HG02943 (cell line): ENCODE data around the gene CDKN2B-AS1.
"Not testable (repeated sequence)": the region's sequence is repeated elsewhere in the genome, so short reads cannot be mapped to it uniquely, and the experiment has no call there.

Experiments used
- ATAC-seq: cut with Tn5 transposase; IDR thresholded peaks from one replicate; pipeline ENCODE4 v1.9.1; 2021; ENCODE audit warnings: mild to moderate bottlenecking, low read depth, moderate library complexity; ENCODE audit not compliant: unreplicated experiment

The CDKN2B-AS1 gene

DNA sequence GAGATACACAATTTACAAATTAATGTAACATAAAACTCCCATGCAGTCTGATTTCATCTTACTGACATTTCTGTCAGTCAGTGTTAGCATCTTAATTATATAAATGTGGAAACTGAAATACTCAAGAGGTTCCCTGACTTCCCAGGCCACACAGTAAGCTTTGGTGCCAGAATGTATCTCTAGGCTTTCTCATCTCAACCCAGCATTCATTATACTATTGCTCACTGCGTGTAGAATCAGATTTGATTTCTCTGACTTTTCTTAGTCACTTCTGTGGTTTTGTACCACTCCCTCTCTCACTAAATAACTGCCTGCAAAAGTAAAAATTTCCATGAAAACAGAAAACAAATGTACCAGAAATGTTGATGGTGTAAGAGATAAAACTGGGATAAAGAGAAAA, 46.2 kb downstream of the CDKN2B-AS1 start:
- no peak for ATAC-seq

DNA sequence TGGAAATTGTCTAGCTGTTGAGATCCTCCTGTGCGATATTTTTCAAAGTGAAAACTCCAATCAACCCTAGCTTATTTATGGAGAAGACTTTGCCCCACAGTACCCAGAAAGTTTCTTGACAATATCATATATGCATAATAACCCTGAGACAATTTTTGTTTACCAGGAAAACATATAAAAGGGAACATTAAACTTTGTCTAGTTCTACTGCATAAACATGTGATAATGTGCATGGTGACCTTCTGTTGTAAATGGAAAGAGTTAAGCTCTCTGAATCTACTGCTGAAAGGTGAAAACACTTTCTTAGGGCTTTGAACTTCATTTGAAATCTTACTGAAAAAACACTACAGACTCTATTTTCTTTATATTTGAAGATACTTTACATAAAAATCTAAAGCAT, 46.8 kb downstream of the CDKN2B-AS1 start:
- no peak for ATAC-seq

GRCh38 chr9:22041775-22042174, 47.2 kb downstream of the CDKN2B-AS1 start:
- no peak for ATAC-seq

DNA sequence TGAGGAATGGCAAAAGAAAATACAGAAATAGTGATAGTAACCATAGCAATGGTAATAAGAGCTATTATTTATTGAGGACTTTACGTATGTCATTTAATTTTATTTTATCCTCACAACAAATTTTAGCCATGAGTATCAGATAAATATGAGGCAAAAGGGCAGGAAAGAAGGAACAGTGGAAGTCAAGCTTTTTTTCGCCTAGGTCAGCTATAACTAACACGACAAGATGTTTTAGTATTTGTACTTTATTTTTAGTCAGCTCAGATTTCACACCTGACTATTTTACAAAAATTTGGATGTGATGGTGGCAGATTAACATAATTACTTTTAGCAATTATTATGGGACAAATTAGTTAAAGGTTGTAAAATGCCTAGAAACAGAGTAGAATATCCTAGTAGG, 49.3 kb downstream of the CDKN2B-AS1 start:
- no peak for ATAC-seq

- ATAC-seq, result no peak
These were observed 50.0 kb downstream of the CDKN2B-AS1 start for GRCh38 chr9:22044583-22044982.

GRCh38 chr9:22045423-22045822, 50.8 kb downstream of the CDKN2B-AS1 start:
- ATAC-seq, result no peak

DNA sequence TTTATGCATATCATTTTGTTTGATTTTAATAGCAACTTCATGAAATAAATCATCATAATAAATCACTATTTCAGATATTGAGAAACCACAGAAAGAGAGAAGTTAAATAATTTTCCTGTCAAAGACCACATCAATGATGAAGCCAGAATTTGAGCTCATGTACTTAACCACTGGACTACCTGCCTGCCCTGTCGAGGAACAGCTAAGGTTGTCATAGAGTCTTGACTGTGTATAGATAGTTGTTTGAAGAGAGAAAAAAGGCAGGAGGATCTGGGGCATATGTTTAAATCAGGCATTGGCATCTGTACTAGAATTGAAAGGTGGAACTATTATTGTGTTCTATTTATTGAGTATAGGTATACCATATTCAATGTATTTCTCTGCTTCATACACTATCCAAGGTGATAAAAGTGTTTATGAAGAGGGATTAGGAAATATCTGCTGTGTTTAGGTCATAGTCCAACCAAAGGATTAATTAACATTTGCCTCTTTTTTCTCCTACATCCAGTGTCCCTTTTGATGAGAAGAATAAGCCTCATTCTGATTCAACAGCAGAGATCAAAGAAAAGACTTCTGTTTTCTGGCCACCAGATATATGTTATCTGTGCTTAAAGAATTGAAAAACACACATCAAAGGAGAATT, 51.8 kb downstream of the CDKN2B-AS1 start:
- ATAC-seq, result no peak

DNA sequence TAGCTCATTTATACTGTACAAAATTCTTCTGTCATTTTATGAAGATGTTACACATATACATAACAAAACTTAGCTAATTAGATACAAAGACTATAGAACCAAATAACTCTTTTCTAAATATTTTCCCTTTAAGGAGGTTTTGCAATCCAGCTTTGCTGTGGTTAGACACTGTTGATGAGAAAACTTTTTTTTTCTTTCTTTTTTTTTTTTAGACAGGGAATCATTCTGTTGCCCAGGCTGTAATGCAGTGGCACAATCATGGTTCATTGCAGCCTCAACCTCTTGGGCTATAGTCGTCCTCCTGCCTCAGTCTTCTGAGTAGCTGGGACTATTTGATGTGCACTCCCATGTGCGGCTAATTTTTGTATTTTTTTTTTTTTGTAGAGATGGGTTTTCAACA, 53.0 kb downstream of the CDKN2B-AS1 start:
- no peak for ATAC-seq

DNA sequence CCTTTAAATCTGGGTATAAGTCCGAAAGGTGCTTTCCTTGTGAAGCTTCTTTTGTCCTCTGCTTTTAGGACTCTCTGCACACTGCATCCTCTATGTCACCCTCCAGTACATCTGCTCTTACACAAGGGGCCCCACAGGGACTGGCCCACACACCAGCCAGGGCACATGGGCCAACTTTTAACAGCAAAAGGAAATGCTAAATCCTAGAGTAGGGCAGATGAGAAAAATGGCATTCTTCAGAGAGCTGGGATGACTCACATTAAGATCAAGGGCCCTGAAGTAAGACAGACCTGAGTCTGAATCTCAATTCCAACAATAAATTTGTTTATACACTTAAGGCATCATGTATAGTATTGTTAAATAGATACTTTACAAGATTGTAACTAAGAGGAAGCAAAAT, 54.8 kb downstream of the CDKN2B-AS1 start:
- no peak for ATAC-seq

DNA sequence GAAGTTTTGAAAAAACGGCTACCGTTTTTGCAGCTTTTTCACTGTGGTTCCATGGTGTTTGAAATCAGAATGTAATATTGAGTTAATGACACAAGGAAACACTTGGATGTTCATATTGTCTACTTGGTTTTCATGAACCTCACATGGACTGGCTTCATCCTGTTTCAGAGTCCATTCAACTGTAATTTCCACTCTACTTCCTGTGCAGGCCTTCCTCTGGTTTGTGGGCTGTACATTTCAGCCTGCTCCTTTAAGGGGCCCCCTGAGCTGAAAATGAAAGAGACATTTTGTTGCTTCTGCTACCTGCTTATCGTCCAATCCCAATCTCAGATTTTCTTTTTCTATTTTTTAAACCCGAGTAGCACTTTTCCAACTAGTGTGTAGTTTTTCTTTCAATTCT, 56.3 kb downstream of the CDKN2B-AS1 start:
- ATAC-seq, result peak; percentile 82

DNA sequence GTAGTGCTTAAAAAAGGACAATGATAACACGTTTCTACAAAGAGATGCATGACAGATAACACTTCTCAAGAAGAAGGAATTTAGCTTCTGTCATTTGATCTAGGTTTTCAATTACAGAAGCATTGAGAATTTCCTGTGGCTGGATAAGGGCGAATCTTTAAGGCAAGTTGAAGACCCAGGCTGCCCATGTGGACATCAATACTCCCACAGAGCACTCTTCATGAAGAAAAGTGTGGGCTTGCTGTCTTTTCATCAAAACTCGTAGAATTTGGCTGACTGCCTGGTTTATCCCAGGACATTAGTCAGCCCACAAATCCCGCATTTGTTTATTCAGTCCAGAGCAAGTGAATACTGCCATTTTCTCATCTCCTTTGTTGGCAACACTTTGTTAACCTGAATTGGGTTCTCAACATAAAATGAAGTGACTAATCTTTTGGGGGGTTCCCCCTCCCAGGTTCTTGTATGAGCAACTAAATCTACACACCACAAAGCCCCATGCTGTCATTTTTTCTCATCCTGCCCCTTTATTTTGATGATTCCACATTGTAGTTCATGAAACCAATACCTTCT, 57.9 kb downstream of the CDKN2B-AS1 start:
- ATAC-seq, result no peak

GRCh38 chr9:22053178-22053577, 58.6 kb downstream of the CDKN2B-AS1 start:
- no peak for ATAC-seq

- no peak for ATAC-seq
These were observed 59.5 kb downstream of the CDKN2B-AS1 start for GRCh38 chr9:22054076-22054475.

- ATAC-seq, result no peak
These were observed 59.9 kb downstream of the CDKN2B-AS1 start for GRCh38 chr9:22054529-22054928.

DNA sequence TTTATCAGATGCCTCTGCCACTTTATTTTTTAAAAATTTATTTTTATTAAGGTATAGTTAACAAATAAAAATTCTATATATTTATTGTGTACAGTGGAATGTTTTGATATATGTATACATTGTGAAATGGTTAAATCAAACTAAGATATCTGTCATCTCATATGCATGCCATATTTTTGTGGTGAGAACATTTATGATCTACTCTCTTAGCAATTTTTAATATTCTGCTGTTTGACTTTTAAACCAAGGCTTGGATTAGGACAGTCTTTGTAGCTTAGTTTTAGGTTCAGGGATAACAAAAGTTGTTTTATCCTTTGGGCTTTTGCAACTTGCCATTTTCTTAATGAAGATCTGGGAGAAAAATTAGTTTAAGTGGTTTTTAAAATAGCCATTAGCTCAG, 60.5 kb downstream of the CDKN2B-AS1 start:
- ATAC-seq, result no peak

GRCh38 chr9:22056402-22056801, 61.8 kb downstream of the CDKN2B-AS1 start:
- ATAC-seq, result no peak

DNA sequence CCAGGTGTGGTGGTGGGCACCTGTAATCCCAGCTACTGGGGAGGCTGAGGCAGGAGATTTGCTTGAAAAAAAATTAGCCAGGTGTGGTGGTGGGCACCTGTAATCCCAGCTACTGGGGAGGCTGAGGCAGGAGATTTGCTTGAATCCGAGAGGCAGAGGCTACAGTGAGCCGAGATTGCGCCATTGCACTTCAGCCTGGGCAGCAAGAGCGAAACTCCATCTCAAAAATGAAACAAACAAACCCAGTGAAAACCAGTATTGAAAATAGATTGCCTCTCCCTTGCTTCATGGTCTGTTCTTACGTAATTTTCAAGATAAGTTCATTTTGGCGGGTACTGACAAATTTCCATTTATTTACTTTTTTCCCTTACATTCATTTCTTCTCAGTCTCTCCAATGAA, 63.4 kb downstream of the CDKN2B-AS1 start:
- not testable (repeated sequence) for ATAC-seq

- ATAC-seq, result no peak
These were observed 66.3 kb downstream of the CDKN2B-AS1 start for GRCh38 chr9:22060831-22061383.

- ATAC-seq, result no peak
These were observed 70.4 kb downstream of the CDKN2B-AS1 start for GRCh38 chr9:22064957-22065356.

DNA sequence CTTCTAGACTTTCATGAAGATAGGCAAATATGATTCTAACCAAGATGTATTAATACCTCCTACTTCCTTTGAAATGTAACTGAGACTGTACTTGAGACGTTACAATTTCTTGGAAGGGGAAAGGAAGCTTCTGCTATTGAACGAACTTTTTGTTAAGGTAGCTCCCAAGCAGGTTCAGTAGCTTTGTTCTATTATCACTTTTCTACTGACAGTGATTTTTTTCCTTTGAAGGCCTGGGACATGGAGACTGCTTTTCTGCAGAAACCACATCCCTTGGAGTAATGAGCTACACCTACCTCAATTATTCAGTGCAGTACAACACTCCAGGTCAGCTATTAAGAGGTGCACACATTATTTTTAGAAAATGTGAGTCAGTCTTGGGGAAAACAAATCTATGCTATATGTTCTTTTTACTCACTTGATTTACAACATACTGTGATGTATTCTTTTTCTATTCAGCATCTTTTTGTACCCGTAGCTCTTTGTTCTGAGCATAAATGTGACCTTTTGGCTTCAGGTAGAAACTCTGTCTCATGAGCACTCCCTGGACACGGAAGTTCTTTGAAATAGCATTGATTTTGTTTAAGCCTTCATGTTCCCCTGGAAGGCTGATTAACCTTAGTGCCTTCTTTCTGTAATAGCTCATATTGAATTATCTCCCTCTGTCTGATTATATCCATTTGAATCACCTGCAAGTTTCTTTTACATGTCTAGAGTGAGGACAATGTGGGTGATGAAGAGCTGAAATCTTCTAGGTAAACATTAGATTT, 71.0 kb downstream of the CDKN2B-AS1 start:
- no peak for ATAC-seq

- ATAC-seq, result no peak
These were observed 72.6 kb downstream of the CDKN2B-AS1 start for GRCh38 chr9:22067196-22067595.

DNA sequence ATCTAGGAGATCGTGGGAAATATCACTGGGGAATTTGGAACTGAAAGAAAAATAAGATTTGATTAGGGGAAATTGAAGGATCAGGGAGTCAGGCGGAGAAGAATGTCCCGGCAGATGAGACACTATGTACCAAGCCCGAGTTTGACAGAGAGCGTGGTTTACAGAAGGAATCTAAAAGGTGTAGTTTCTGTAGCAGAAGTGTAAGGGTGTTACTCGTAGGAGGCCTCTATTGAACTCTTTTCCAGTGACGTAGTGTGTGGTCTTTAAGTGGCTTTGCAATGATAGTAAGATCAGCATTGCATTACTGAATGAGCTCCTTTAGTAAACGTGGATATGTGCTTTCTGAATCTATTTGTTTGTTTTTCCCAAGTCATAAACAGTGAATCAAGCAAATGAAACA, 73.8 kb downstream of the CDKN2B-AS1 start:
- no peak for ATAC-seq
